IMR-90 (cell line): Measurements from ENCODE around the gene PARD3. TPM values are rescaled to one million over a fixed set of nuclear protein-coding genes. Genes with fewer than 3 reads are reported as not detected.

Experiments
- ATAC-seq: fragments of 200-7000 bp; cut with Tn5 transposase; 2 replicates; pipeline ENCODE4 v1.9.1; 2020; ENCODE audit warnings: low read depth, mild to moderate bottlenecking, moderate library complexity
- BruUV-seq: library from RNA; stranded (reverse); fragments of 400-500 nt; replicated peaks from 2 replicates; lab custom pipeline; 2021; lab: Mats Ljungman, UMichigan
- CTCF ChIA-PET: fragments of 300-600 bp; formaldehyde crosslinking; extraction: SDS; loops from one replicate; lab custom pipeline; 2021; ENCODE audit warnings: antibody characterized with exemption; lab: Yijun Ruan, JAX
- POLR2A ChIA-PET: fragments of 300-600 bp; sonication (Branson Sonifier 250); formaldehyde crosslinking; loops from one replicate; lab custom pipeline; 2022; ENCODE audit warnings: antibody characterized with exemption; ENCODE audit not compliant: unreplicated experiment; lab: Charles Lee
- DNase-seq: peaks from one replicate; pipeline ENCODE4 v3.0.0; 2013
- H2AFZ ChIP-seq: replicated peaks from 2 replicates; pipeline ENCODE3; 2013; ENCODE audit warnings: low read length, mild to moderate bottlenecking; ENCODE audit not compliant: poor library complexity
- H2AK5ac ChIP-seq: 2 replicates; pipeline ENCODE4 v1.6.1; 2013; ENCODE audit warnings: low read depth, low read length, inconsistent platforms
- H2AK9ac ChIP-seq: replicated peaks from 2 replicates; pipeline ENCODE3; 2013; ENCODE audit warnings: mild to moderate bottlenecking, low read depth, low read length, moderate library complexity; ENCODE audit not compliant: poor library complexity
- H2BK120ac ChIP-seq: 2 replicates; pipeline ENCODE4 v1.6.1; 2013; ENCODE audit warnings: low read depth, low read length, inconsistent platforms
- H2BK15ac ChIP-seq: 3 replicates; pipeline ENCODE4 v1.6.1; 2013; ENCODE audit warnings: low read depth, low read length, inconsistent platforms
- H2BK20ac ChIP-seq: 2 replicates; pipeline ENCODE4 v1.6.1; 2013; ENCODE audit warnings: low read depth, mild to moderate bottlenecking, inconsistent platforms, low read length, moderate library complexity
- H2BK5ac ChIP-seq: 2 replicates; pipeline ENCODE4 v1.6.1; 2013; ENCODE audit warnings: mild to moderate bottlenecking, low read depth, low read length, inconsistent platforms; ENCODE audit not compliant: poor library complexity, severe bottlenecking
- H3K14ac ChIP-seq: replicated peaks from 2 replicates; pipeline ENCODE4 v1.6.1; 2013; ENCODE audit warnings: low read depth, low read length, inconsistent platforms
- H3K18ac ChIP-seq: 2 replicates; pipeline ENCODE4 v1.6.1; 2013; ENCODE audit warnings: low read depth, low read length, control low read depth
- H3K23ac ChIP-seq: 2 replicates; pipeline ENCODE4 v1.6.1; 2013; ENCODE audit warnings: low read depth, low read length, inconsistent platforms
- H3K27ac ChIP-seq: 2 replicates; pipeline ENCODE4 v1.5.1; 2013; ENCODE audit warnings: mild to moderate bottlenecking, control low read depth, low read length; ENCODE audit not compliant: insufficient read depth
- H3K27me3 ChIP-seq: 2 replicates; pipeline ENCODE4 v1.6.1; 2013; ENCODE audit warnings: low read length; ENCODE audit not compliant: control insufficient read depth, insufficient read depth
- H3K36me3 ChIP-seq: 2 replicates; pipeline ENCODE4 v1.6.1; 2013; ENCODE audit warnings: low read length, mixed read lengths; ENCODE audit not compliant: control insufficient read depth, insufficient read depth
- H3K4ac ChIP-seq: 2 replicates; pipeline ENCODE4 v1.6.1; 2013; ENCODE audit warnings: low read depth, low read length, inconsistent platforms
- H3K4me1 ChIP-seq: 2 replicates; pipeline ENCODE4 v1.6.1; 2013; ENCODE audit warnings: low read length, mixed read lengths; ENCODE audit not compliant: control insufficient read depth, insufficient read depth
- H3K4me2 ChIP-seq: 2 replicates; pipeline ENCODE4 v1.6.1; 2013; ENCODE audit warnings: low read depth, mild to moderate bottlenecking, control low read depth, low read length, moderate library complexity
- H3K4me3 ChIP-seq: 2 replicates; pipeline ENCODE4 v1.5.1; 2013; ENCODE audit warnings: low read depth, mild to moderate bottlenecking, control low read depth, low read length, moderate library complexity; ENCODE audit not compliant: insufficient read depth
- H3K56ac ChIP-seq: 2 replicates; pipeline ENCODE4 v1.6.1; 2013; ENCODE audit warnings: low read length, inconsistent platforms; ENCODE audit not compliant: insufficient read depth; ENCODE audit errors: extremely low read depth
- H3K79me1 ChIP-seq, 2 experiments: 2 replicates each; pipeline ENCODE4 v1.6.1; 2013; ENCODE audit warnings: low read length in 2 of 2, inconsistent platforms in 1 of 2, low read depth in 1 of 2
- H3K9ac ChIP-seq: 2 replicates; pipeline ENCODE4 v1.6.1; 2013; ENCODE audit warnings: low read depth, low read length, control low read depth
- H3K9me1 ChIP-seq: 2 replicates; pipeline ENCODE4 v1.6.1; 2013; ENCODE audit warnings: low read length, inconsistent platforms; ENCODE audit not compliant: insufficient read depth
- H3K9me3 ChIP-seq: 2 replicates; pipeline ENCODE4 v1.6.1; 2013; ENCODE audit warnings: low read length; ENCODE audit not compliant: control insufficient read depth, insufficient read depth
- H4K20me1 ChIP-seq: 2 replicates; pipeline ENCODE4 v1.6.1; 2013; ENCODE audit warnings: low read length, inconsistent platforms; ENCODE audit not compliant: insufficient read depth
- H4K5ac ChIP-seq: 2 replicates; pipeline ENCODE4 v1.6.1; 2013; ENCODE audit warnings: mild to moderate bottlenecking, low read depth, low read length, control low read depth
- H4K8ac ChIP-seq, 2 experiments: 2 replicates each; pipeline ENCODE4 v1.6.1; 2013; ENCODE audit warnings: low read depth in 2 of 2, low read length in 2 of 2, control low read depth in 1 of 2, inconsistent platforms in 1 of 2
- H4K91ac ChIP-seq: 2 replicates; pipeline ENCODE4 v1.6.1; 2013; ENCODE audit warnings: low read depth, low read length, inconsistent platforms; ENCODE audit not compliant: insufficient read depth
- CEBPB ChIP-seq: IDR thresholded peaks from 2 replicates; pipeline ENCODE4 v1.6.1; 2012; ENCODE audit warnings: low read depth, low read length, improper control_type of control experiment
- FOS ChIP-seq: fragments of 150-350 bp; IDR thresholded peaks from 2 replicates; pipeline ENCODE4 v1.6.1; 2016; ENCODE audit warnings: low read depth, low read length
- MAFK ChIP-seq: IDR thresholded peaks from 2 replicates; pipeline ENCODE4 v1.6.1; 2012; ENCODE audit warnings: low read depth, low read length, improper control_type of control experiment
- MAZ ChIP-seq: IDR thresholded peaks from 2 replicates; pipeline ENCODE4 v1.6.1; 2012; ENCODE audit warnings: low read depth, mild to moderate bottlenecking, low read length, improper control_type of control experiment, moderate library complexity, borderline replicate concordance
- MXI1 ChIP-seq: IDR thresholded peaks from 2 replicates; pipeline ENCODE4 v1.6.1; 2012; ENCODE audit warnings: low read depth, mild to moderate bottlenecking, low read length, moderate library complexity, borderline replicate concordance
- RAD21 ChIP-seq: IDR thresholded peaks from 2 replicates; pipeline ENCODE4 v1.6.1; 2012; ENCODE audit warnings: low read length, improper control_type of control experiment
- RFX5 ChIP-seq: IDR thresholded peaks from 2 replicates; pipeline ENCODE4 v1.8.0; 2012; ENCODE audit warnings: low read depth, mild to moderate bottlenecking, low read length, moderate library complexity
- SMC3 ChIP-seq: fragments of 150-350 bp; IDR thresholded peaks from 2 replicates; pipeline ENCODE4 v1.6.1; 2016; ENCODE audit warnings: low read depth, mild to moderate bottlenecking, antibody characterized with exemption, low read length, moderate library complexity
- WGBS, 2 experiments: methylation state at CpG; one replicate each; pipeline versions ENCODE4 v1.1.5 to v1.1.7; 2013; ENCODE audit warnings: missing lambda C conversion rate in 2 of 2; ENCODE audit not compliant: insufficient read length in 1 of 2; ENCODE audit errors: extremely low coverage in 2 of 2; 5-methylcytosine and 5-hydroxymethylcytosine counted together
- dilution Hi-C: fragments of 300-500 bp; cut with HindIII; formaldehyde crosslinking; loops from one replicate; pipeline ENCODE4 v1.14.3; 2018; ENCODE audit warnings: low sequenced_read_pairs; ENCODE audit not compliant: unreplicated experiment
- in situ Hi-C: fragments of 300-500 bp; cut with MboI; formaldehyde crosslinking; loops from 3 replicates; pipeline ENCODE4 v1.14.3; 2019; ENCODE audit warnings: low sequenced_read_pairs, inconsistent platforms, mixed read lengths
- intact Hi-C: fragments of 100-400 bp; cut with micrococcal nuclease; formaldehyde crosslinking; loops from 2 replicates; pipeline ENCODE4 v1.10.0; 2022
- polyA plus RNA-seq, 3 experiments: library from polyadenylated mRNA; depleted of rRNA; stranded (reverse); fragments of >200 nt; gene quantifications; 2 replicates each; pipeline ENCODE4 v1.2.3, GENCODE V29; 2012; ENCODE audit warnings: low replicate concordance in 1 of 3
- total RNA-seq: library from RNA; depleted of rRNA; stranded (reverse); fragments of >200 nt; gene quantifications from 2 replicates; pipeline ENCODE4 v1.2.3, GENCODE V29; 2012

PARD3 gene
- total and polyA plus RNA-seq, 2 of the 4 experiments (the other 2 are of a cell fraction), result 14.6 to 37.5 TPM

DNA sequence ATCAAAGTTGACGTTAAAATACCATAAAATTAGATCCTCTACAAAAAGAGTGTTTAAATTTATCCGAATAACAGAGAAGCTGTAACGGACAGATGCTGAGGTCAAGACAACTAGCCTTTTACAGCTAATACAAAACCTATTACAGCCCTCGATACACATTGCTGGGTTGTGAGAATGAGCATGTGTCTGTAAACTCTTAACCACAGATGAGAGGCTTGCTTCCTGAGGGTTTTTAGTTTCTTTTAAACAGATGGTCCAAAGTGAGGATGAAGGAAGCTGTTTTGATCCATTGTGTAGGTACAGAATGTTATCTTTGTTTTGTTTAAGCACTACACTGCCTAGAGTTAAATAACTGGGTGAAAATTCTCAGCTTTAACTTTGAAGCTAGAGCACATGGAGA is 578.2 kb downstream of the PARD3 start:
- no peaks in the 10 kb centered on the region; the same call in 1 of the 2 replicates for H3K9me1 ChIP-seq
- POLR2A ChIA-PET, result no interaction called here
- no peak overlapping the region for H2AFZ ChIP-seq
- no peak overlapping the region for H2BK20ac ChIP-seq
- in situ Hi-C loops (no loop called here), intact Hi-C loops (no loop called here), dilution Hi-C loops (no loop called here)
- H3K4me1 ChIP-seq, result peaks cover 5% of the 10 kb centered on the region
- no peak for TF ChIP-seq RFX5
- TF ChIP-seq RAD21, result no peak
- no peak for TF ChIP-seq CEBPB
- TF ChIP-seq SMC3, result no peak
- no peak for TF ChIP-seq FOS
- no peak for TF ChIP-seq MAFK
- TF ChIP-seq MAZ, result no peak
- no peak for TF ChIP-seq MXI1
- ATAC-seq, result peak; percentile 40; the same call in 1 of the 2 replicates
- H3K9me3 ChIP-seq, result no peaks in the 10 kb centered on the region
- no peak overlapping the region for H4K5ac ChIP-seq
- no peaks in the 10 kb centered on the region for H4K20me1 ChIP-seq
- no peak overlapping the region for H3K56ac ChIP-seq
- H2AK9ac ChIP-seq, result no peak overlapping the region
- no peak overlapping the region for H3K23ac ChIP-seq
- no peak overlapping the region for H3K4ac ChIP-seq
- H3K4me3 ChIP-seq, result no peak overlapping the region
- H3K14ac ChIP-seq, result no peak overlapping the region
- H3K18ac ChIP-seq, result no peak overlapping the region
- no peaks in the 10 kb centered on the region for H3K36me3 ChIP-seq
- no peak overlapping the region for H3K9ac ChIP-seq
- no peaks in the 10 kb centered on the region for H3K27me3 ChIP-seq
- BruUV-seq, result no TSS peak
- no peak overlapping the region for H2AK5ac ChIP-seq
- no peak overlapping the region for H3K27ac ChIP-seq
- no peak overlapping the region for H2BK15ac ChIP-seq
- no peaks in the 10 kb centered on the region for H3K79me1 ChIP-seq
- peak; percentile 69 for DNase-seq
- CTCF ChIA-PET, result interaction anchor here (0.5 to 0.8 kb wide), 3 partner anchors 14 to 922 kb away, joined by 3 read pairs; no protein-coding TSS in a partner anchor
- H4K91ac ChIP-seq, result no peak overlapping the region
- H3K4me2 ChIP-seq, result no peak overlapping the region
- H4K8ac ChIP-seq, result no peak overlapping the region
- no CpG with 5 or more reads among the region's 4 CpGs for WGBS, 2 experiments
- H2BK120ac ChIP-seq, result no peak overlapping the region
- no peak overlapping the region for H2BK5ac ChIP-seq
